ENCODE measurements around the gene PRR5.

The PRR5 gene

GRCh38 chr22:44692662-44693007, 9.4 kb upstream of the PRR5 start:
- DNase-seq (ENCODE audit: low read depth) = no peak

GRCh38 chr22:44693145-44693544, 8.9 kb upstream of the PRR5 start:
- no peak for DNase-seq (ENCODE audit: low read depth)

DNA sequence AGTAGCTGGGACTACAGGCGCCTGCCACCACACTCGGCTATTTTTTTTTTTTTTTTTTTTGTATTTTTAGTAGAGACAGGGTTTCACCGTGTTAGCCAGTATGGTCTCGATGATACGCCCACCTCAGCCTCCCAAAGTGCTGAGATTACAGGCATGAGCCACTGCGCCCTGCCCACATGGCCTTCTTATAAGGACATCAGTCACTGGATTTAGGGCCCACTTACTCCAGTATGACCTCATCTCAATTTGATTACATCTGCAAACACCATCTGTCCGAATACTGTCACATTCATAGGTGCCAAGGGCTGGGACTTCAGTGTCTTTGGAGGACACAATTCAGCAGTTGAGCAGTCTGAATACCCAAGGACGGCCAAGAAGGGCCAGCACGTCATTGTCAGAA, 8.2 kb upstream of the PRR5 start:
- no peak for DNase-seq (ENCODE audit: low read depth)

GRCh38 chr22:44697423-44698141, 4.4 kb upstream of the PRR5 start:
- DNase-seq (ENCODE audit: low read depth) = peak; percentile 33

DNA sequence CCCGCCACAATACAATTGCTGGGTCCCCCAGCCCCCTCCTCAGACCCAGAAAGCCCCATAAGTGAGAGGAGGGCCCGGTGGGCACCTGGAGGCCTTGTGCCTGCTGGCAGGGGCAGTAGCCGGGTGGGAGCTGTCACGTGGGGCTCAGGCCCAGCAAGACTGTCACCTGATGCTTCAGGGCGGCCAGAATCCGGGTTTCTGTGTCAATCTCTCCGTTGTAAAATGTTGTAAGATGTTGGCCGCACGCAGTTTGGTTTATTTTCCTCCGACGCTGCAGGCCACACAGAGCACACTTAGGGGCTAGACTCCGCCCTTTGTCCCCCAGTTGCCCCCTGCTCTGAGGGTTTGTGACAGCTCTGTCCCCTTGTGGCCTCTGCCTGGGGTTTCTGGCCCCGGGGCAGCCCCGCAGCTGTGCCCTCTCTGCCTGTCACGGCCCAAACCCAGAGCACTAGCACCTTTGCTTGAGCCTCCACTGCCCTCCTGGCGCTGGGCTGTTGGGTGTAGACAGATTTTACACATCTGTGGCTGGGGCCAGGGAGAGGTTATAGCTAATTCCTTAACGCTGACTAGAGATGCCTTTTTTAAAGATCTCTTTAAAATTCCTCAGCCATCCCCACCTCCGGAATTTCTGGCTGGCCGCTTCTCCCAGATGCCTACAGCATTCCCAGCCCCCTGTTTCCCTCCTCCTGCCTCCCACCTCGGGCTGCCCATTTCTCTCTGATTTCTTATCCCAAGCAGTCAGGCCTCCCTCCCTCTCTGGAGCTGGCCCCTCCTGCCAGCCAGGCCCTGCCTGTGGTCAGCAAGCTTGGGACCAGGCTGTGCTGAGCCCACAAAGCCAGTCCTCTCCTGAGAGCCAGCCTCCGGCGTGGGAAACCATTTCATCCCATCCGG, 3.2 kb upstream of the PRR5 start:
- peak; percentile 67 for DNase-seq (ENCODE audit: low read depth)

- no peak for DNase-seq (ENCODE audit: low read depth)
Observed at GRCh38 chr22:44700456-44700855, 1.5 kb upstream of the PRR5 start.

- no peak for DNase-seq (ENCODE audit: low read depth)
Observed at GRCh38 chr22:44701187-44701790, 715 bp upstream of the PRR5 start.

DNA sequence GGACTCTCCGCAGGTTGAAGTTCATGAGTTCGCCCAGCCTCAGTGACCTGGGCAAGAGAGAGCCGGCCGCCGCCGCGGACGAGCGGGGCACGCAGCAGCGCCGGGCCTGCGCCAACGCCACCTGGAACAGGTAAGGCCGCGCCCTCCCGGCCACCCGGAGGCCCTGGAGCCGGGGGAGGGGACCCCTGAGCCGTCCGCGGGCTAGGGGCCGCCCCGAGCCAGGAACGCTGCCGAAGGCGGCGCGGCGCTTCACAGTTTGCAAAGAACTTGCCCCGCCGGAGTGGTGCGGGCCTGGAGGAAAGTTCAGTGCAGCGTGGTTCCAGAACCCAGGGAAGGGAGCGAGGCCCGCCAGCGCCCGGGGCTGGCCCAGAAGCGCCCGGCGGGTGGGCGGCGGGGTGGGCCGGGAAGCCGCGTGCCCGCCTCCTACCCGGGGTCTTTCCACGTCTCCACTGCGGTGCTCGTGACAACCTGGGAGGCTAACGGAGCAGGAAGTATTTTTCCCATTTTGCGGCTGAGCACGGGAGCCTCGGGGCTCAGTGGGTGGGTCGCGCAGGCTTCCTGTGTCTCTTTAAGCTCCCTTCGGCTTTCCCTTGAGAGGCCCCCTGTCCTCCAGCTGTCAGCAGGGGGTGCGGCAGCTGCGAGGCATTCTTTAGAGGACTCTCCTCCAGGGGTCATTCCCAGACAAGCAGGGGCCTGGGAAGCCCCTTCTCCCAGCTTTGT, 635 bp downstream of the PRR5 start:
- no peak for DNase-seq (ENCODE audit: low read depth)

DNA sequence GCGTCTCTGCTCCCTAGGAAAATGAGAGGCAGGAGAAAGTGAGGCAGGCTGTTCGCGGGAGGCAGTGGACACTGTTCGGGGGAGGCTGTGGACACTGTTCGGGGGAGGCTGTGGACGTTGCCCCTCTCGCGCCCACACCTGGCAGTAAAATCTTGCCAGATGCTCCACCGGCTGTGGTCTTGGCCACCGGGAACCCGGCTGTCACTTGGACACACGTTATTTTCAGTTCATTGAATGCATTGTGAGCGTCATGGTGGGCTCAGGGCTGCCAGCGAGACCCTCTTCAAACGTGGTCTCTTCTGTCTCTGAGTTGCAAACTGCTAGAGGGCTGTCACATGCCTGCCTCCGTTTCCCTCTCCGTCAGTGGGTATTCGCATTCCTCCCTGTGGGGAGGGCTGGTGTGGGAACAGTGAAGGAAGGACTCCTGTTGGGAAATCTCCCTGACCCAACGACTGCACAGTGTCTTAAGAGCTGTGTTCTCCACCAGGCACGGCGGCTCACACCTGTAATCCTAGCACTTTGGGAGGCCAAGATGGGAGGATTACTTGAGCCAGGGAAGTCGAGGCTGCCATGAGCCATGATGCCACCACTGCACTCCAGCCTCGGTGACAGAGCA, 1.4 kb downstream of the PRR5 start:
- no peak for DNase-seq (ENCODE audit: low read depth)

GRCh38 chr22:44704159-44705021, 2.4 kb downstream of the PRR5 start:
- DNase-seq (ENCODE audit: low read depth) = no peak

- DNase-seq (ENCODE audit: low read depth) = no peak
Observed at GRCh38 chr22:44705022-44705297, 3.0 kb downstream of the PRR5 start.

- no peak for DNase-seq (ENCODE audit: low read depth)
Observed at GRCh38 chr22:44706488-44706887, 4.5 kb downstream of the PRR5 start.

DNA sequence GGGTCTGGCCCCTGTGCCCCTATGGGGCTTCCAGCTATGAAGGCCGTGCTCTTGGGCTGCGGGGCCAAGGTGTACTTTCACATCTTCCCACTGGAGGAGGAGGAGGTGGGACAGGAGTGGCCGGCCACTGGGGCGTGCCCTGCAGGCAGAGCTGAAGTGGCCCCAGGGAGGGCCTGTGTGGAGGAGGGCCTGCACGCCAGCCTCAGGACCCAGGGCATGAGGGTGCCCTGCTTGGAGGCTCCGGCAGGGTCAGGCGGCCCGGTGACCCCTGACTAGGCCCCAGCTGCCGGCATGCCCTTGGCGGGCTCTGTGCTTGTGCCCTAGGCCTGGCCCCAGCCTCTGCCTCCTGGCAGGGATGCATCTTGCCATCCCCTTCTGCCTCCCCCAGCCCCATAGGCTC, 5.2 kb downstream of the PRR5 start:
- DNase-seq (ENCODE audit: low read depth) = no peak

- no peak for DNase-seq (ENCODE audit: low read depth)
Observed at GRCh38 chr22:44707752-44708151, 5.7 kb downstream of the PRR5 start.

DNA sequence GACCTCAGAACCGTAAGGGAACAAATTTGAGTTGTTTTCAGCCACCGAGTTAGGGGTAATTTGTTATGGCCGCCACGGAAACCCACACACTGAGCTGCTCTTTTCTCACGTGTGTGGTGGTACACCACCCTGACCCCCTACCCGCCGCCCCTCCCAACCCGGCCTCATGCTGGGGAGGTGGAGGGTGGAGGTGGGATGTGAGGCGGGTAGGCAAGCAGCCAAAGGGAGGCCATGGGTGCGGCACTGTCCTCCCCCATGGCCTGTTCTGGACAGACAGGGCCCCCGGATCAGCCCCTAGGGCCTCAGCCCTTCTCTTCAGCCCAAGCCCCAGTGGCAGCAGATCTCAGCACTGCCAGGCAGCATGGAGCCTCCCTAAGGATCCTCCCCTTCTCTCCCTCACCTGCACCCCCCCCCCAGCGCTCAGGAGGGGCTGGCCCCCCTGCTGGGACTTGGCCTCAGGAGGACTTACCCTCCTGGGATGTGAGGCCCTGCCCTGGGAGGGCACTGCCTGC, 7.9 kb downstream of the PRR5 start:
- DNase-seq (ENCODE audit: low read depth) = no peak

GRCh38 chr22:44710474-44711240, 8.7 kb downstream of the PRR5 start:
- no peak for DNase-seq (ENCODE audit: low read depth)

DNA sequence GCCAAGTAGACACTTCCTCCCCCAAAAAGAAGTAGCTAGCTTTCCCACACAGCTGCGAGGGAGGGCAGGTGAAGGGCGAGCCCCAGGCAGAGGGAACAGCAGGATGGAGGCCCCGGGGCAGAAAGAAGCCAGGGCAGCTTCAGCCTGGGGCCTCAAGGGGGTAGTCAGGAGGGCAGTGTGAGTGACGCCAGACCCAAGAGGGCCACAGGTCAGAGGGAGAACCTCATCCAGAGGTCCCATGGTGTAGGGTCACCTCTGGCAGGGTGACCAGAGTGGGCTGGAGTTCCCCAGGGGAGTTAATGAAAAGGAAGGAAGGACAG, 9.2 kb downstream of the PRR5 start:
- no peak for DNase-seq (ENCODE audit: low read depth)

DNA sequence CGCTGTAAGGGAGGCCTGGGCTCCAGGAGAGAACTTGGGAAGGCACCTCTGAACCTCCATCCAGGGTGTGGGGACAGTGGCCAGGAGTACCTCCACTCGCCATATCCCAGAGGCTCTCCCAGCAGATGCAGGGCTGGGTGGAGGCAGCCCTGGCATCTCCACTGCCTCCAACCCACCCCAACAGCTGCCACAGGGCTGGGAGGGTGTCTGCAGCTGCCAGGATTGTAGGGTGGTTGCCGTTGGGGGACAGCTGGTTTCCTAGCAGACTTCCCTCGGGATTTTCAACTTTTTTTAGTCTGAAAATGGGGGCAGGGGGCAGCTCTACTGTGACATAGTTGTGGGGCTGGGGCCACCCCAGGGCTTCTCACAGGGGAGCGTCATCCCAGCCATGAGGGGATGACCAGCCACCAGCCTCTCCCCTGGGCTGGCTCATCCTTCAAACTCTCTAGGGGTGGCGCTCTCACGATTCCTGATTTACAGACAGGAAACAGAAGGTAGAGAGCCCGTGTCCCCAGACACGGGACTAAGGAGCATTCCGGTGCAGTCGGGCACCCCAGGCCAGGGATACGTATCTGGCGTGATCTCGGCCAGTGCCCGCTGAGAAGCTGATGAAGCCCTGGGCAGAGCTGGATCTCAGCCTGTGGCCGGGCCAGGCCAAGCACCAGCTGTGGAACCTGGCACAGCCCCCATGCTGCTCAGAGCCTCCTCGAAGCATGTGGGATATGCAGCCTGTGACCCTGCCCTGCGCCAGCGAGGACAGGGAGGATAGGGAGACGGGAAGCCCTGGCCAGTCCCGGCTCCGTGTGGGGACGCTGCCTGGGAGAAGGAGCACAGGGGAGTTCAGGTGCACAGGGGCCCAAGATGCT, 9.9 kb downstream of the PRR5 start:
- DNase-seq (ENCODE audit: low read depth) = no peak

GRCh38 chr22:44712962-44713361, 11.0 kb downstream of the PRR5 start:
- no peak for DNase-seq (ENCODE audit: low read depth)

Data from amniotic epithelial cell (primary cell).